GM12878 (cell line): ENCODE results near the gene CDCA3.

Experiments
- RUNX3 ChIP-seq: IDR thresholded peaks from 2 replicates; pipeline ENCODE4 v1.6.1; 2012; ENCODE audit warnings: low read length, inconsistent platforms
- SP1 ChIP-seq: IDR thresholded peaks from one replicate; pipeline ENCODE4 v1.6.1; 2011; ENCODE audit warnings: low read depth, low read length

DNA sequence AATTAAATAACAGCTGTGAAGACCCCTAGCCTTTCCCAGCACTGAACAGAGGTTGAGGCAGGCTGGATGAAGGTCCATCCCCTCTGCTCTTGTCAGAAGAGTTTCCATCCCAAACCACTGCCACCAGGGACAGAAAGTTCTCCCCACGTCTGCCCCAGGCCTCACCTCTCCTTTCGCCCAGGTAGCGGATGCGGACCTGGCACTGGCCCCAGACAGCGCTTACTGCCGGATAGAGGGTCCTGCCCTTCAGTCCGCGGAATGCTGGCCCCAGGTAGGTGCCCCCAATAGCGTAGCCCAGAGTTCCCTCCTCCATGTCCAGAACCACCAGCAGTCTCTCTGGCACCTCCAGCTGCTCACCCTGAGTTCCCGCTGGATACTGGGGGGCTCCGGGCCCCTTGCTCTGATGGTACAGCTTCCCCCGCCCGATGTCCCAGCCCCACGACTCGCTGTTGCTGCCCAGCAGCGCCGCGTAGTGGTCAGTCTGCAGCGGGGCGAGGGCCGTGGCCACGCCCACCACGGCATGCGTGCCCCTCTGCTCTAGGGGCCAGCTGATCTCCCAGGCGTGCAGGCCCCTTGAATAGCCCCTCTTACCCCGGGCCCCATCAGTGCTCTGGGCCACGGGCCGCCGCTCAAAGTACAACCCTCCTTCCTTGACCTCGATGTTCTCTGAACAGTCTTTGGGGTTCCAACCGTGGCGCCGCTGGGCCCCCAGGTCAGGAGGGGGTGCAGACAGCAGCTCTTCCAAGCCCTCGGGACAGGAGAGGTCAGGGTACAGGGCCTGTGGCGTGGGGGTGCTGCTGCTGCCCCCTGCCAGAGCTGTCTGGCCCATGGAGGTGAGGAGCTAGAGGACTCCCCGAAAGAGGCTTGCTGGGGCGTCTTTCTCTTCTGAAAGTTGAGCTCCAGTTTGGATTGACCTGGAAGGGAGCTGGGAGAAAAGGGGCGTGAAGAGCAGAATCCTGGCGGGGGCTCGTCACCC, 21.3 kb upstream of the CDCA3 start:
- peak; percentile 63 for TF ChIP-seq SP1
- TF ChIP-seq RUNX3 = peak; percentile 48
